NOMO-1 treated with DMSO at 0.1 percent for 48 hours (cell line): ENCODE measurements around the gene ITGA1.

Experiments used
- DNase-seq: peaks from one replicate; lab custom pipeline; 2025; ENCODE audit not compliant: unreplicated experiment; lab: John Stamatoyannopoulos, UW

The ITGA1 gene

GRCh38 chr5:52894451-52894850 lies 106.7 kb downstream of the ITGA1 start:
- DNase-seq, result no peak

GRCh38 chr5:52895075-52895474 lies 107.4 kb downstream of the ITGA1 start:
- DNase-seq, result no peak

DNA sequence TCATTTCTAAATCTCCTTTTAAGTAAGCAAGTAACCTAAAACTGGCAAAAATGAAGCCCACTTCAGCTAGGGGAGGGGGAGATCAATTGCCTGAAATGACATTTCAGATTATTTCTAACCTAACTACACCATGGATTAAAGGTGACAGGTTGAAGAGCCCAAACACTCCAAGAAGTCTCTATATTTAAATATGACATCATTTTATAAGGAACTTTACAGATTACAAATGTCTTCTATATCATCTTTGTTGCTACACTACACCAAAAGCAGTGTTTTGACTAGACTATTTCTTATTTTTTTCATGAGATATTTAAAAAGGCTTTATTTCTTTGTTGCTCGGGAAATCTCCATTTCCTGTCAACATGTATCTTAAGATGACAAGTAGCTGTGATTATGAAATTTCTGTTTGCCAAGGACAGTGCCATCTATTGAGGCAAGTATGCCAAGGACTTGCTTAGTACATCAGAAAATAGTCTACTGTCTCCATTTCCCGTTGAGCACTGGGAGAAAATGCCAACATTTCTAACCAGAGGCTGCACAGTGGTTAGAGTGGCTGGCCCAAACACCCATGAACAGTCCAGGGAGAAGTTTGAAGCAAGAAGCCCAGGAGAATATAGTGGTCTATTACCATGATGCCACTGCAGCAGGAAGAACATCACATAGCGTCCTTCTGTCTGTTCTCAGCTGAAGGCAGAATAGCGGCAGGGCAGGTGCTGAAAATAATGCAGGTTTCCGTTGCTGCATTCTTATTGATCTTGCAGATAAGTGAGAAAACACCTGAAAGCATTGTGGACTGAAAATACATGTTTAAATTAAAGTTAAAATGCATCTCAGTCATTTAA lies 108.1 kb downstream of the ITGA1 start:
- DNase-seq, result no peak

DNA sequence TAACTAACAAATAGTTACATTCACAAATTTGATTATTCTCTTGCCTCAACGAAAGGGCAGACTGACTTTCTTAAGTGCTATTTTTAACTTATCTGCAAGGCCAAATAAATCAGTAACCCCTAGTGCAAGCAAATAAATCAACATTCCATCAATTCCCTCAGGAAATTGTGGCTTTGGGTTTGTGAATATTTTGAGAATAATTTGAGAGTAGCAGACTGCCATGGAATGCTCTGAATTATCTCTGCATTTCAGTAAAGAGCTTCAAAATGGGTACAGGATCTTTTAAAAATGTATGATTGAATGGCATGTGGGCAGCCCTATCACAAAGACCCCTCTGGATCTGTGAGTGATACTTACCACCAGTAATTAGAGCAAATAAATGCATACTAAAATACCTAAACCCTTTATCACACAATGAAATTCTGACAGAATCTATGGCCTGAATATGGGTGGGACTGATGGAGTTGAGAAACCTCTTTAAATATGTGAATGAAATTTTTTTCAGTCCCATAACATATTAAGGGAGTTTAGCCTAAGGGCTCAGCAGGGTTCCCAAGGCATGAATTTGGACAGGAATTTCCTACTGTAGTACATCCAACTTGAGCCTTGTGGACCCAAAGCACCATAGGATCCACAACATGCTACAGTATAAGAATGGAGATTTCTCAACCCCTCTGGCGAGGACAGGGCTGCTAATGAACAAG lies 109.0 kb downstream of the ITGA1 start:
- no peak for DNase-seq

DNA sequence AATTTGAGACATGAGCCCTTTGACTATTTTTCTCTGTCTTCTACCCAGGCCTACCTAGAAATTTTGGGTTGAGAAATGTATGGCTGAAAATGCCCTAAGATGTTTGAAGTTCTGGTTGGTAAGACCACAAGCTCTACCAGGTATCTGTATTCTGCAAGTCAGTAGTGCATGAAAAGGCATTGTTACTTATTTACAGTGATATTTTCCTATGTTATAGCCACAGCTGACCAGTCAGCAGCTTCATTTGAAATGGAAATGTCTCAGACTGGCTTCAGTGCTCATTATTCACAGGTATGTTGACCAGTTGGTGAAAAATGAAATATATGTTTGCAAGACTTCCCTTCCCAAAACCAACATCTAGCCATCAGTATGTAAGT lies 109.5 kb downstream of the ITGA1 start:
- DNase-seq, result no peak

DNA sequence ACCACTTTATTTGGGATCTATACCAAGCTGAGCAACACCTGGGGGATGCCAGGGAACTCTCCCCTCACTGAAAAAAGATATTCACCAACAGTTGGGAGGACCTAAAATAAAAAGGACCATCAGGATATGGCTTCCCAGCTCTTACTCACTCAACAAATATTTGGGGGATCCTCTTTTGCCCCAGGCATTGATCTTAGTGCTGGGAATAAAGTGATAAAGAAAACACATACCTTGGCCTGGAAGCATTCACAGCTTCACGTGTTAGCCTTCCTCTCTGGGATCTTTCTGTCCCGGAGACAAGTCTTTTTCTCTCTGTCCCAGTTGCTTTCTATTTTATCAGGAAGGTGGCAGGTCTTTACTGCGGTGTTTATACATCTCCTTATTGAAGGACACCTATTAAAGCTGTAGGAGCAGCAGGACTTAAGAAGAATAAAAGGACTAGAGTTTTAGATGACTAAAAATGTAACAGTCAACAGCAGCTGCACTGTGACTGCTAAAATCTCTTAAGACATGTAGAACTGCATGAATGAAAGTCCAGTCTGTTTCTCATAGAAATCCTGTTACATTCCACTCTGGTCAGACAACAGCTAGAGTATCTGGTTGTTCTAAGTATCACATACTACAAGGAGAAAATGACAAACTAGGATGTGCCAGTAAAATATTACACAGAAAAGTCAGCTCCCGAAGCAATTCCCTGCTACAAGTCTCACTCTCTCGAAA lies 111.4 kb downstream of the ITGA1 start:
- no peak for DNase-seq

GRCh38 chr5:52903142-52903541 lies 115.4 kb downstream of the ITGA1 start:
- DNase-seq, result no peak

DNA sequence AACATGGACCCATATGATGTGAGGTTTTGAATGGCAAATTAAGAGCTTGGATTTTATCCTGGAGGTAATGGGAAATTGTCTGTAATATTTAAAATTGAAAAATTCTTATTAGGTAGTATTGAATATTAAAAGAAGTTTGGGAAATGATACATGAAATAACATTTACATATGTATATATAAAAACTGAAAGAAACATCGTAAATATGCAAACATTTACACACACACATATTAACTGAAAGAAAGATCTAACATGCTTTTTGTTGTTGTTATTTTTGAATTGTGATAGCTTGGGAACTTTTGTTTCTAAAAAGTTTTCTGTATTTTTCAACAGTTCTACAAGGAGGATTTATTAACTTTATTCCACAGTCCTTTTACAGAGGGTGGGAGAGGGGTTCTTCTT lies 118.6 kb downstream of the ITGA1 start:
- no peak for DNase-seq

- DNase-seq, result no peak
Observed at GRCh38 chr5:52906845-52907244, 119.1 kb downstream of the ITGA1 start.

- DNase-seq, result no peak
Observed at GRCh38 chr5:52909192-52909591, 121.5 kb downstream of the ITGA1 start.

DNA sequence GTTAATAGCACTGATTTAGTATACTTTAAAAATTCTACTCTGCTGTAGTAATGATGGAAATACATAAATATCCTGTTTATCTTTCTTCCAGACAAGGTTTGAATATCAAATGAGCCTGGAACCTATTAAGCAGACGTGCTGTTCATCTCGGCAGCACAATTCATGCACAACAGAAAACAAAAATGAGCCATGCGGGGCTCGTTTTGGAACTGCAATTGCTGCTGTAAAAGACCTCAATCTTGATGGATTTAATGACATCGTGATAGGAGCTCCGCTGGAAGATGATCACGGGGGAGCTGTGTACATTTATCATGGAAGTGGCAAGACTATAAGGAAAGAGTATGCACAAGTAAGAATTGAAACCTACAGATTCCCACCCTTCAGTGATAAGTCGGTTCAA lies 122.4 kb downstream of the ITGA1 start:
- no peak for DNase-seq

DNA sequence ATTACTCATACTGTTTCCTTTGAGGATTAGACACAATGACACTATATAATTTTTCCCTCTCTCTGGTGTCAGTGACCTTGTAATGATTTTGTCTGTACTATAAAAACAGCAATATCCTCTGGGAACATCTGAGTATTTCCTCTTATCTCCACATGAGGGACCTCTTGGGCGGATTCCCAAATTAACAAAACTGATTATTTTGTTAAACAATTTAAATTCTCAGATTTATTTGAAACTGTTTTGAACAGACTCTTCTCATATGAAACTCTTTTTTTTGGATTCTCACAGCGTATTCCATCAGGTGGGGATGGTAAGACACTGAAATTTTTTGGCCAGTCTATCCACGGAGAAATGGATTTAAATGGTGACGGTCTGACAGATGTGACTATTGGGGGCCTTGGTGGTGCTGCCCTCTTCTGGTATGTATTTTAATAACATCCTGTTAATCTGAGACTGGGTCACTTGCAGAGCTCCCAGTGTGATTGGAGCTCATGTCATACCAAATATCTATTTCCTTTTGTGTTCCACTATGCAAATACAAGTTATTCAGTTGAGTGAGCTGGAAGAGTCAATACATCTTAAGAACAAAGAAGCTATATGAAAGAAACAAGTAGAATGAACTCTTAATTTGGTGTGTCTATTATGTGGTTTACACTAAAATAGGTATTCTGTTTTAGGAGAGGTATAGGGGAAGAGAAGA lies 127.6 kb downstream of the ITGA1 start:
- peak; percentile 65 for DNase-seq

- no peak for DNase-seq
Observed at GRCh38 chr5:52920929-52921328, 133.2 kb downstream of the ITGA1 start.

- peak; percentile 74 for DNase-seq
Observed at GRCh38 chr5:52922384-52922783, 134.7 kb downstream of the ITGA1 start.

- no peak for DNase-seq
Observed at GRCh38 chr5:52924456-52924855, 136.7 kb downstream of the ITGA1 start.

DNA sequence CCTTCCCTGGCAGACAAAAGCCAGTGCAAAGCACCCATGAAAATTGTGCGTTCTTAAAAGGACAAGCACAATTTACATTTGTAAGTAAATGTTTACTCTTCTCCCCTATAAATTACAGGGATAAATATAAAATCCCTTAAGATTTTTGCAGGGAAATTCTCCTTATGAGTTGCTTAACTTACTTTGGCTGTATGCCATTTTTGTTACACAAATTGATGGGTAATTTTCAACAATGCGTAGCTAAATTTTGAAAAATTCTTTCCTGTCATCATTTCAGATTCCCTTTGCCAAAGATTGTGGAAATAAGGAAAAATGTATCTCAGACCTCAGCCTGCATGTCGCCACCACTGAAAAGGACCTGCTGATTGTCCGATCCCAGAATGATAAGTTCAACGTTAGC lies 137.3 kb downstream of the ITGA1 start:
- DNase-seq, result no peak

- DNase-seq, result no peak
Observed at GRCh38 chr5:52928689-52929088, 141.0 kb downstream of the ITGA1 start.

DNA sequence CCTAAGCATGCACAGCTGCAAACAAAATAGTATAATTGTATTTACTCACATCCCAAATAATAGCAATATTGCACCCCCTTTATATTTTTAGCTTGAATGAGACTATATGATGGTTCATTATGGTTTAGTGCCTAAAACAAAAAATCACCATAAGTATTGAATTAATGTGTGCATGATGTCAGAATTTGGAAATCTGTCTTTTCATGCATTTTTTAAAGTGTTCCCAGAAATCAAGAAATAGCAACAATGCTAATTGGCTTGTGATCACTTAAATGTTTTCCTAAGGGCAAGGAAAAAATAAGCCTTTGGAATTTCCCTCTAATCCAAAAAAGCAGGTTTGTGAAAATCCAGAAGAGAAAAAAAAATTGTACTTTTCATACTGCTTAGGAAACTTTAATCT lies 150.5 kb downstream of the ITGA1 start:
- DNase-seq, result no peak

GRCh38 chr5:52943285-52943684 lies 155.6 kb downstream of the ITGA1 start:
- DNase-seq, result no peak

GRCh38 chr5:52943808-52944207 lies 156.1 kb downstream of the ITGA1 start:
- DNase-seq, result no peak

DNA sequence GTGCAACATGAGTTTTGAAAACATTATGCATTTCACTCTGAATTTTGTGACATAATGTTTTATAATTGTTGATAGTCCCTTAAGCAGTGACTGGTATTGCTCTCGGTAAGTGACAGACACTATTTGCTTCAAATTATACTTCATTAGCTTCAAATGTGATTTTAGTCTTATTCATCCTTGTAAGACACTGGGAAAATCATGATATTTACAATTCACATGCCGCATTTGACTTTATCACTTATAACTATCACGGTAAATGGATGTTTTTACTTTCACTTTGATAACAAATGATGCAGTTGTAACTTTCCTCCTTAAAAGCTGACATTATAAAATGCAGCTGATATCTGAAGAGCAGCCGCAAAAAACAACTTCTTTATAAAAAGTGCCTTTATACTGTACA lies 157.3 kb downstream of the ITGA1 start:
- DNase-seq, result no peak
